HG03025 (cell line): ENCODE data around the gene CA5A.
"Not testable (repeated sequence)": the region's sequence is repeated elsewhere in the genome, so short reads cannot be mapped to it uniquely, and the experiment has no call there.

Source experiments
- ATAC-seq: cut with Tn5 transposase; IDR thresholded peaks from one replicate; pipeline ENCODE4 v1.9.1; 2021; ENCODE audit warnings: mild to moderate bottlenecking, moderate library complexity; ENCODE audit not compliant: unreplicated experiment, low FRiP score

CA5A gene

GRCh38 chr16:87897521-87898505 lies 38.5 kb downstream of the CA5A start:
- no peak for ATAC-seq

DNA sequence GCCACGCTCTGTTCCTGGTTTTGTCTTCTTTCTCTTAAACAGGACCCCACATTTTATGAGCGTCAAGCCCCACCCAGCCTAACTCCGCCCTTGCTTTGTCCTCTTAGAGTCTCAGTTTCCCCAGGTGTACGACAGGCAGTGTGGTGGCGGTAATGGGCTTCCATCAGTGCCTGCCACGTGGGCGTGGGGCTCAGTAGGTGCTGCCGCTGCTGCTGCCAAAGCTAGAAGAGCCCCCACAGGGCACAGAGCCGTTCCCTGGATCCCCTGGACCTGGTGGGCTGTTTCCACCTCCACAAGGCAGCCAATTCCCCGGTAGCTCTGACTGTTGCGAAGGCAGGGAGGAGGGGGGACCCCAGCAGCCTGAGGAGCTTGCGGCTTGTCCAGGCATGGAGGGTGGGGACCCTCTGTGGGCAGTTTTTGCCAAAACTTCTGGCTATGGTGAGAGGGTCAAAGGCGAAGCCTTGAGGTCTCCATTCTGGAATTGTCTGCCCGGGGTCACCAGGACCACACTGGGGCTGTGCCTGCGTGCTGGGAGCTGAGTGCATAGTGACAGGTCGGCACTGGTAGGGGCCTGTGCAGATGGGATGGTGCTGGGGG lies 39.3 kb downstream of the CA5A start:
- not testable (repeated sequence) for ATAC-seq

DNA sequence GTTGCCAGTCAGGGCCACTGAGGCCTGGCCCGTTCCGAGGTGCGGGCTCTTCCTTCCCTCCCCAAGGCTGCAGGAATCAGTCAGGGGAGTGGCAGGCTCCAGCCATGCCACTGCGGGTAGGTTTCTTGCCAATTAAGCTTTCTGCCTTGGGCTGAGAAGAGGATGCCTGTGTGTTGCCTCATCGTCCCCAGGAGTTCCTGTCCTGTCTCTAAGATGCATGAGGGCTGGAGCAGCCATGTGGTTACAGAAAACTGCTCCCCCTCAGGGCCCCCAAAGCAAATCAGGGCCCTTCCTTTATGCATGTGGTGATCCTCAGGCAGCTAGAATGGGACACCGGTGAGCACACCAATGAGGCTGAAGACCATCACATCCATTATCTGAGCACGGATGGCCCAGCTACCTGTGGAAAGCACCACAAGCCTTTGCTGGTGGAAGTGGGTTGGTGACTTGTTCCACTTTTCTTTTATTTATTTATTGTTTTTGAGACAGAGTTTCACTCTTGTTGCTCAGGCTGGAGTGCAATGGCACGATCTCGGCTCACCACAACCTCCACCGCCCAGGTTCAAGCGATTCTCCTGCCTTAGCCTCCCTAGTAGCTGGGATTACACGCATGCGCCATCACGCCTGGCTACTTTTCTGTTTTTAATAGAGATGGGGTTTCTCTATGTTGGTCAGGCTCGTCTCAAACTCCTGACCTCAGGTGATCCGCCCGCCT lies 40.0 kb downstream of the CA5A start:
- not testable (repeated sequence) for ATAC-seq

GRCh38 chr16:87895641-87896141 lies 40.6 kb downstream of the CA5A start:
- no peak for ATAC-seq

DNA sequence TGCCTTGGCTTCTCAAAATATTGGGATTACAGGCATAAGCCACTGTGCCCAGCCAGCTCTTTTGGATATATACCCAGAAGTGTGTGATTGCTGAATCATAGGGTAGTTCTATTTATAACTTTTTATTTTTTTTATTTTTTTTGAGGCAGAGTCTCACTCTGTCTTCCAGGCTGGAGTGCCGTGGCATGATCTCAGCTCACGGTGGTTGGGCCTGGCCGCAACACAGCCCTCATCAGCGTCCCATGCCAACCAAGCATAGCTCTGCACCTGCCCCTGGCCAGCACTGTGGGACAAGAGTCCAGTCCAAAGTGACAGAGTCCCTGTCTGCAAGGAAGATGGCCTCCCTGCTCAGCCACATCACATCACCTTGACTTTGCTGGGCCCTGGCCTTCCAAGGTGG lies 42.3 kb downstream of the CA5A start:
- ATAC-seq = not testable (repeated sequence)

DNA sequence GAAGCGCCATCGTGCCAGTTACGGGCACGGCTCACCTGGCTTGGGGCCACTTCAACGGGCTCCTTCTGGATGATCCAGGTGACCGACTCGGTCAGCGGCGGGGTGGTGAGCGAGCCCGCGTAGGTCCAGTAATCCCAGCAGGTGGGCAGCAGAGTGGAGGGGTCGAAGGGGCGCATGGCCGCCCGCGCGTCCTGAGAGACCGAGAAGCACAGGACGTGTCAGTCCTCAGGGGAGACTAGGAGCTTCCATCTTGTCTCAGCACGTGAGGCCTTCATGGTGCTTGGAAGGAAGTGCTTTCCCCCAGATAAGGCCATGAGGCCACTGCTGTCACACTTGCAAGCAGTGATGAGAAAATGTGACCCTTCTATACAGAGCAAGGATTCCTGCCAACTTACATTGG lies 44.6 kb downstream of the CA5A start:
- ATAC-seq = no peak

- ATAC-seq = not testable (repeated sequence)
Measured at GRCh38 chr16:87889762-87890161, 46.6 kb downstream of the CA5A start.

DNA sequence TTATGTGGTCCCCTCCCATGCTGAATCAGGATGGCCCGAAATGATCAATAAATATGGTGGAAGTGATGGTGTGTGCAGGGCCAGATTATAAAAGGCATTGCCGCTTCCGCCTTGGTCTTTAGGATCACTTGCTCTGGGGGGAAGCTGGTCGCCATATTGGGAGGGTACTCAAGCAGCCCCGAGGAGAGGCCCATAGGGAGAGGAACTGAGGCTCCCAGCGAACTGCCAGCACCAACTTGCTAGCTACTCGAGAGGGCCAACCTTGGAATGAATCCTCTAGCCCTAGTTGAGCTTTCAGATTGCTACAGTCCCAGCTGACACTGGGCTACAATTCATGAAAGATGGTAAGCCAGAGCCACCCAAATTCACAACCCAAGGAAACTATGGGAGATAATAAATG lies 48.0 kb downstream of the CA5A start:
- ATAC-seq = not testable (repeated sequence)

DNA sequence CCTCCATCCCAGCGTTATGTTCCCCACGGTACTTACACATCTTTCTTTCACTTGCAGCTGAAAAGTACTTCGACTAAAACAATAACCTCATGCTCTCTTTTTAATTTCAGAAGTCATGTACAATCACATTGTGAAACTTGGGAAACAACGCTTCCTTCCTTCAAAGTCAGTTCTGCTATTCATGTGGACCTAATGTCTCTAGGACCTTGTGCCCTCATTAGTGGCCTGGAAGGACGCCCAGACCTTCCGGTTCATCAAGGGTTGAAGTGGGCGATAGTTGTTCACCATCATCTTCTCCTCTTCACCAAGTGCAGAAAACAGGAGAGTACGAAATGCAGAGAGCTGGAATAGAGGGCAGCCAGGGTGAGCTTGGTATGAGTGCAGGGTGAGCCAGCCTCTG lies 48.4 kb downstream of the CA5A start:
- ATAC-seq = not testable (repeated sequence)

DNA sequence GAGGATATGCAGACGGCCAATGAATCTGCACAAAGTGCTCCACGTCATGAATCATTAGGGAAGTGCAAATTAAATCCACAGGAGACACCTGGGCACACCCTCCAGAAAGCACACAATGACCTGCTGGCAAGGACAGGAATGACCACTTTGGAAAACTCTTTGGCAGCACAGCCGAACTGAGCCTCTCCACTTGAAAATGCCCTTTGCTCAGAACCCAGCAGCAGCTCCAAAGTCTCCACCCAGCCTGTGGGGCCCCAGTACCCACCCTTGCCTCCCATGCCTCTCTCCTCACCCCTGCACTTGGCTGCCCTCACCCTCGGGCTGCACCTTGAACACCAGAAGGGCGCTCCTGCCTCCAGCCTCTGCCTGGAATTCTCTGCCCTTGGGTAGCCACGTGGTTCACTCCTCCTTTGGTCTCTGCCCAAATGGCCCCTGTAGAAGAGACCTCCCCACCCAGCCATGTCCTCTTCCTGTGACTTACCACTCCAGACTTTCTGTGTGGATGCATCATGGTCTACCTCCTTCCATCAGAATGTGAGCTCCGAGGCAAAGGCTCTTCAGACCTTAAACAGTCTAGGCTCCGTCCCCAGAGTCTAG lies 50.9 kb downstream of the CA5A start:
- not testable (repeated sequence) for ATAC-seq

- no peak for ATAC-seq
Measured at GRCh38 chr16:87882436-87883019, 53.8 kb downstream of the CA5A start.

DNA sequence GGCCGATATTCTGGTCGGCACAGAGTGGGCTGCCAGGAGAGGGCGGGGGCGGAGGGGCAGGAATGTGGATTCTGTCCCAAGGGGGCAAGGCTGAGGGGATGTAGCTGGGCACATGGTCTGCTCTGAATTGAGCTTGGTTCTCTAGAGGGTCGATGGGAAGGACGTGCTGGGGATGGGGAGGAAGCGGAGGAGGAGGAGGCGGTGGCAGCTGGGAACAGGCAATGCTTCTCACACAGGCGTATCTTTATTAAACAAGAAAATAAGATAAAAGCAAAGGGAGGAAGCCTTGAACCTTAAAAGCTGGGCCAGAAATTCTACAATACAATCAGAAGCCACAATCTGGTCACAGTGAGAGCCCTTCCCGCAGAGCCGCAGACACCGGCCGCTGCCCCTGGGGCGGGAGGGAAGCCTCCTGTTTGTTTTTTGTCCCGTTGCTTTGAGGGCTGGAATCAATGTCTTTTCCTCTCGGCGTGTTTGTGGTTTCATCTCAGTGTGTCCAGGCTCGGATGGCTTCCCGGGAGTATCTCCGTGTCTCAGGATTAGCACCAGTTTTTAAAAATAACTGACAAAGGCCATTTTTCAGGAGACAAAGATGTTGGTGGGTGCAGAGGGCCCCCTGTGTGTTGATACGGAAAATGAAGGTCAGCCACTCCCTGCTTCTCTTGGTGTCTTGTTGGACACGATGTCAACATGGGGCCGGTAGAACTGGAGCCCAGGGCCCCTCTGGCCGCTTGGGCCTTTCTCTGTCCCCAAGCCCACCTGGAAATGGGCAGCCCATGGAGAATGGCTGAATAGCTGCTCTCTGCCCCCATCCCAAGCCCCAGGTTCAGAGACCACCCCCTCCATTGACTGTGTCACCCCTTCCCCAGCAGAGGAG lies 54.8 kb downstream of the CA5A start:
- no peak for ATAC-seq

- no peak for ATAC-seq
Measured at GRCh38 chr16:87880117-87880696, 56.1 kb downstream of the CA5A start.

DNA sequence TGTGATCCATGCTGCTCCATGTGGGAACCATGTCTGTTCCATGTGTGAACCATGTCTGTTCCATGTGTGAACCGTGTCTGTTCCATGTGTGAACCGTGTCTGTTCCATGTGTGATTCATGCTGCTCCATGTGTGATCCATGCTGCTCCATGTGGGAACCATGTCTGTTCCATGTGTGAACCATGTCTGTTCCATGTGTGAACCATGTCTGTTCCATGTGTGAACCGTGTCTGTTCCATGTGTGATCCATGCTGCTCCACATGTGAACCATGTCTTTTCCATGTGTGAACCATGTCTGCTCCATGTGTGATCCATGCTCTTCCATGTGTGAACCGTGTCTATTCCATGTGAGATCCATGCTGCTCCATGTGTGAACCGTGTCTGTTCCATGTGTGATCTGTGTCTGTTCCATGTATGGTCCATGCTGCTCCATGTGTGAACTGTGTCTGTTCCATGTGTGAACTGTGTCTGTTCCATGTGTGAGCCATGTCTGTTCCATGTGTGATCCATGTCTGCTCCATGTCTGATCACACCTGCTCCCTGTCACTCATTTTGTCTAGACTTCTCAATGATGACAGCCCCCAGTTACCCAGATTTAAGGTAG lies 56.8 kb downstream of the CA5A start:
- not testable (repeated sequence) for ATAC-seq

DNA sequence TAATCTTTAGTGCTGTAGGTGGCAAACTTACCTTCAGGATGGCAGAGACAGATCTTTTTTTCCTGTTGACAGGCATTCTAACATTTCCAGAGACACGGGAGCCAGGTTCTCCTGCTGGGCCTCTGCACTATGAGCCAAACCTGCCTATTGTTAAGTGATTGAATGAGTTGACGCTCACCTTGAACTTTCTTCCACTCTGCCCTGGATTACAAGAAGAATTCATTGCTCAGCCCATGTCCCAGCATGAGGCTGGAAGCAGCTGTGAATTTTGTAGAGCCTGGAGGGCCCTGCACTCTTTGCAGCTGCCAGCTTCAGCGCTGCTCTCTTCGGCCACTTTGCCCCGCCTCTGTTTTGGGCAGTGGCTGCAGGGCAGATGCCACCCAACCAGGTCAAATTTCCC lies 57.6 kb downstream of the CA5A start:
- no peak for ATAC-seq

DNA sequence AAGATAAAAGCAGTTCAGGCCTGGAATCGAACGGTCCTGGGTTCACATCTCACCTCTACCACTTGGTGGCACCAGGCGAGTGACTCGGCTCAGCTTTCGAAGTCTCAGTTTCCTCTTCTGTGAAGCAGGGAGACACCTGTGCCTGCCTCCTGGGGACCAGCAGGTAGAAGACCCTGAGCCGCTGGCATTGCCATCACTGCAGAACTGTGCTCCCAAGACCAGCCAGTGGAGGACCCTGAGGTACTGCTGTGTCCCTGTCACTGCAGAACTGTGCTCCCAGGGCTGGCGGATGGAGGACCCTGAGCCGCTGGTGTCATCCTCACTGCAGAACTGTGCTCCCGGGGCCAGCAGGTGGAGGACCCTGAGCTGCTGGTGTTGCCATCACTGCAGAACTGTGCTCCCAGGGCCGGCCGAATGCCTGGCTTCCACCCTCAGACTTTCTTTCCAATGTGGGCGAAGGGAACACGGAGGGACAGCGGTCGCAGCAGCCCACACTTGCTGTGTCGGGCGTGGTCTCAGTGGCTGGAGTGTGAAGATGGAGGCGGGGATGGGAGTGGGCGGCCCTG lies 58.3 kb downstream of the CA5A start:
- ATAC-seq = no peak

GRCh38 chr16:87874639-87875427 lies 61.5 kb downstream of the CA5A start:
- ATAC-seq = no peak
